SK-N-SH (cell line): ENCODE measurements around the gene LIN9. TPM values are rescaled to one million over a fixed set of nuclear protein-coding genes. Genes with fewer than 3 reads are reported as not detected.

Experiments used
- CTCF ChIA-PET: fragments of 300-600, 350-600 bp; formaldehyde crosslinking; extraction: SDS; loops from one replicate; lab custom pipeline; 2021; lab: Yijun Ruan, JAX
- POLR2A ChIA-PET: fragments of 350-600 bp; sonication (Branson Sonifier 250); formaldehyde crosslinking; extraction: SDS; loops from one replicate; lab custom pipeline; 2020; ENCODE audit warnings: antibody characterized with exemption, inconsistent platforms; lab: Yijun Ruan, JAX
- DNase-seq: peaks from one replicate; pipeline ENCODE4 v3.0.0; 2012
- H2AFZ ChIP-seq: fragments of 200-600 bp; sonication (generic); 2 replicates; pipeline ENCODE4 v1.8.1; 2016; ENCODE audit warnings: antibody characterized with exemption, mild to moderate bottlenecking, low read depth
- H3F3A ChIP-seq: fragments of 200-600 bp; sonication (generic); replicated peaks from 2 replicates; pipeline ENCODE3; 2016; ENCODE audit warnings: antibody characterized with exemption, mild to moderate bottlenecking; ENCODE audit not compliant: insufficient read depth
- H3K27ac ChIP-seq, 2 experiments: fragments of 200-500 bp in 1 of 2; fragments of 200-600 bp in 1 of 2; sonication (Bioruptor generic) in 1 of 2; sonication (generic), shearing (Covaris generic) in 1 of 2; 2 replicates each; pipeline versions ENCODE4 v1.5.1 to v1.6.1; 2014 to 2016; ENCODE audit warnings: low read depth in 2 of 2, inconsistent platforms in 1 of 2, low read length in 1 of 2, mild to moderate bottlenecking in 1 of 2, mixed read lengths in 1 of 2
- H3K27me3 ChIP-seq: fragments of 200-600 bp; sonication (generic), shearing (Covaris generic); 2 replicates; pipeline ENCODE4 v1.6.1; 2016; ENCODE audit warnings: mixed run types; ENCODE audit not compliant: insufficient read depth
- H3K36me3 ChIP-seq, 2 experiments: fragments of 200-500 bp in 1 of 2; fragments of 200-600 bp in 1 of 2; sonication (Bioruptor generic) in 1 of 2; sonication (generic) in 1 of 2; replicated peaks in 1 of 2; 2 replicates each; pipeline versions ENCODE3 to v1.5.1; 2014 to 2016; ENCODE audit warnings: low read length in 1 of 2, mild to moderate bottlenecking in 1 of 2; ENCODE audit not compliant: insufficient read depth in 2 of 2, control insufficient read depth in 1 of 2
- H3K4me1 ChIP-seq, 2 experiments: fragments of 200-500 bp in 1 of 2; fragments of 200-600 bp in 1 of 2; sonication (Bioruptor generic) in 1 of 2; sonication (generic), shearing (Covaris generic) in 1 of 2; 2 replicates each; pipeline versions ENCODE4 v1.5.1 to v1.6.1; 2014 to 2016; ENCODE audit warnings: low read depth in 1 of 2, low read length in 1 of 2, mixed run types in 1 of 2; ENCODE audit not compliant: insufficient read depth in 2 of 2, control insufficient read depth in 1 of 2
- H3K4me2 ChIP-seq: fragments of 200-600 bp; sonication (generic), shearing (Covaris generic); 2 replicates; pipeline ENCODE4 v1.6.1; 2017; ENCODE audit warnings: mixed run types
- H3K4me3 ChIP-seq, 2 experiments: fragments of 200-500 bp in 1 of 2; fragments of 200-600 bp in 1 of 2; sonication (Bioruptor generic) in 1 of 2; sonication (generic), shearing (Covaris generic) in 1 of 2; 2 replicates each; pipeline versions ENCODE4 v1.5.1 to v1.8.1; 2014 to 2016; ENCODE audit warnings: low read depth in 2 of 2, inconsistent platforms in 1 of 2, low read length in 1 of 2, mild to moderate bottlenecking in 1 of 2, mixed read lengths in 1 of 2, moderate library complexity in 1 of 2
- H3K79me2 ChIP-seq: fragments of 200-600 bp; sonication (generic); 2 replicates; pipeline ENCODE4 v1.8.1; 2017; ENCODE audit warnings: mild to moderate bottlenecking; ENCODE audit not compliant: insufficient read depth
- H3K9ac ChIP-seq: fragments of 200-600 bp; sonication (generic); 2 replicates; pipeline ENCODE4 v1.6.1; 2017; ENCODE audit warnings: mixed run types
- H3K9me2 ChIP-seq: fragments of 200-600 bp; sonication (generic); 2 replicates; pipeline ENCODE4 v1.6.1; 2017; ENCODE audit warnings: mixed run types
- H3K9me3 ChIP-seq: fragments of 200-600 bp; sonication (generic); 2 replicates; pipeline ENCODE4 v1.6.1; 2017; ENCODE audit warnings: mixed run types, mild to moderate bottlenecking, moderate library complexity
- H4K20me1 ChIP-seq: fragments of 200-600 bp; sonication (generic); 2 replicates; pipeline ENCODE4 v1.6.1; 2017; ENCODE audit warnings: mild to moderate bottlenecking, mixed run types; ENCODE audit not compliant: insufficient read depth
- CHD2 ChIP-seq: fragments of 150-350 bp; IDR thresholded peaks from 2 replicates; pipeline ENCODE4 v1.6.1; 2018; ENCODE audit warnings: low read length; ENCODE audit not compliant: partially characterized antibody
- CTCF ChIP-seq: fragments of 200-600 bp; sonication (generic); IDR thresholded peaks from 2 replicates; pipeline ENCODE4 v1.6.1; 2017; ENCODE audit warnings: antibody characterized with exemption, mild to moderate bottlenecking, moderate library complexity
- ELF1 ChIP-seq: IDR thresholded peaks from 2 replicates; pipeline ENCODE4 v1.4.0; 2012
- FOSL2 ChIP-seq: IDR thresholded peaks from 2 replicates; pipeline ENCODE4 v1.4.0; 2012; ENCODE audit warnings: low read depth, mild to moderate bottlenecking, moderate library complexity, borderline replicate concordance
- FOXJ3 ChIP-seq: sonication (generic); formaldehyde crosslinking; IDR thresholded peaks from 2 replicates; pipeline ENCODE4 v1.5.1; 2020; ENCODE audit warnings: mild to moderate bottlenecking, missing genetic modification reagents
- IRF3 ChIP-seq: fragments of 150-350 bp; IDR thresholded peaks from 2 replicates; pipeline ENCODE4 v1.6.1; 2016; ENCODE audit warnings: mild to moderate bottlenecking, low read depth, low read length
- JUND ChIP-seq: IDR thresholded peaks from 2 replicates; pipeline ENCODE4 v1.4.0; 2012
- MAX ChIP-seq: IDR thresholded peaks from 2 replicates; pipeline ENCODE4 v1.4.0; 2012; ENCODE audit warnings: low read depth
- MEF2A ChIP-seq: IDR thresholded peaks from 2 replicates; pipeline ENCODE4 v1.4.0; 2012; ENCODE audit warnings: low read depth, borderline replicate concordance
- NFIC ChIP-seq: IDR thresholded peaks from 2 replicates; pipeline ENCODE4 v1.4.0; 2012; ENCODE audit warnings: borderline replicate concordance
- POLR2AphosphoS5 ChIP-seq: IDR thresholded peaks from 2 replicates; pipeline ENCODE4 v1.6.1; 2012; ENCODE audit warnings: low read depth, low read length
- RAD21 ChIP-seq: IDR thresholded peaks from 2 replicates; pipeline ENCODE4 v1.6.1; 2012; ENCODE audit warnings: mild to moderate bottlenecking, low read length
- RFX5 ChIP-seq: IDR thresholded peaks from 2 replicates; pipeline ENCODE4 v1.6.1; 2012; ENCODE audit warnings: mild to moderate bottlenecking, improper control_type of control experiment, low read length
- RXRA ChIP-seq: IDR thresholded peaks from 2 replicates; pipeline ENCODE4 v1.4.0; 2012; ENCODE audit warnings: low read depth, mild to moderate bottlenecking, borderline replicate concordance
- SMC3 ChIP-seq: IDR thresholded peaks from 2 replicates; pipeline ENCODE4 v1.6.1; 2012; ENCODE audit warnings: low read depth, low read length, improper control_type of control experiment
- TAF1 ChIP-seq: IDR thresholded peaks from 2 replicates; pipeline ENCODE4 v1.6.1; 2012; ENCODE audit warnings: low read depth, mild to moderate bottlenecking, low read length, moderate library complexity, borderline replicate concordance
- TCF12 ChIP-seq: IDR thresholded peaks from 2 replicates; pipeline ENCODE4 v1.4.0; 2012
- USF1 ChIP-seq: IDR thresholded peaks from 2 replicates; pipeline ENCODE4 v1.4.0; 2012; ENCODE audit warnings: low read depth, borderline replicate concordance
- ZBTB33 ChIP-seq: IDR thresholded peaks from 2 replicates; pipeline ENCODE4 v1.4.0; 2012; ENCODE audit warnings: low read depth, borderline replicate concordance
- WGBS: methylation state at CpG from one replicate; pipeline ENCODE4 v1.1.6; 2017; ENCODE audit warnings: low lambda C conversion rate; 5-methylcytosine and 5-hydroxymethylcytosine counted together
- polyA plus RNA-seq, 3 experiments: library from polyadenylated mRNA; depleted of rRNA; stranded (reverse); fragments of >200 nt; gene quantifications; 2 replicates each; pipeline ENCODE4 v1.2.3, GENCODE V29; 2012

The LIN9 gene
- polyA plus RNA-seq, 1 of the 3 experiments (the other 2 are of a cell fraction): 1.7 TPM

GRCh38 chr1:226310245-226310540, 1.2 kb upstream of the LIN9 start:
- Histone ChIP-seq H3K4me2 (no peak overlapping the region), H3F3A (peaks cover 3% of the 10 kb centered on the region)
- TF ChIP-seq FOXJ3 (CRISPR knock-in tag) (no peak), CHD2 (no peak), POLR2AphosphoS5 (no peak), NFIC (no peak), ELF1 (no peak), FOSL2 (no peak), TAF1 (no peak), RFX5 (no peak), RXRA (no peak), MAX (no peak), ZBTB33 (no peak), JUND (no peak), RAD21 (no peak), MEF2A (no peak)
- TF ChIP-seq, all 33 proteins: peak for 0
- CTCF ChIA-PET: interaction anchor here (1.1 to 4.0 kb wide), 4 partner anchors 9 to 185 kb away, joined by 3 to 22 read pairs (median 11); no protein-coding TSS in a partner anchor
- WGBS: 96% methylated on average over 5 of the region's 5 CpGs
- peak overlapping the region; percentile 83; the same call in 1 of the 2 replicates for H2AFZ ChIP-seq
- H3K9me2 ChIP-seq: no peaks in the 10 kb centered on the region
- no peaks in the 10 kb centered on the region for H3K9me3 ChIP-seq
- DNase-seq: no peak
- POLR2A ChIA-PET: interaction anchor here (1.5 to 2.0 kb wide), 2 partner anchors 23 to 248 kb away, joined by 5 to 7 read pairs; partner anchors contain the start of gene H3-3A
- H3K36me3 ChIP-seq: no peaks in the 10 kb centered on the region
- no peaks in the 10 kb centered on the region for H3K27me3 ChIP-seq
- peaks cover 34% of the 10 kb centered on the region for H3K79me2 ChIP-seq
- no peaks in the 10 kb centered on the region for H4K20me1 ChIP-seq
- H3K9ac ChIP-seq: no peak overlapping the region
- no peak overlapping the region for H3K4me3 ChIP-seq
- H3K27ac ChIP-seq: no peak overlapping the region
- H3K4me1 ChIP-seq: peaks cover 0 to 8% of the 10 kb centered on the region in 2 experiments; a peak in 3 of 4 replicates

- peak overlapping the region; percentile 62 to 93 for H3K4me3 ChIP-seq
- no peaks in the 10 kb centered on the region for H3K9me2 ChIP-seq
- H4K20me1 ChIP-seq: no peaks in the 10 kb centered on the region
- H2AFZ ChIP-seq: peak overlapping the region; percentile 83
- peaks cover 3% of the 10 kb centered on the region for H3F3A ChIP-seq
- peaks cover 40% of the 10 kb centered on the region for H3K79me2 ChIP-seq
- H3K36me3 ChIP-seq: no peaks in the 10 kb centered on the region
- DNase-seq: no peak
- peak overlapping the region; percentile 99 for H3K4me2 ChIP-seq
- H3K9ac ChIP-seq: peak overlapping the region; percentile 68
- H3K9me3 ChIP-seq: no peaks in the 10 kb centered on the region
- H3K27me3 ChIP-seq: no peaks in the 10 kb centered on the region
- POLR2A ChIA-PET: interaction anchor here (0.6 to 2.0 kb wide), 7 partner anchors 8 to 248 kb away, joined by 3 to 7 read pairs (median 4); partner anchors contain the start of gene H3-3A
- peaks cover 0 to 8% of the 10 kb centered on the region in 2 experiments; a peak in 3 of 4 replicates for H3K4me1 ChIP-seq
- H3K27ac ChIP-seq: peak overlapping the region; percentile 47 to 82
- CTCF ChIA-PET: interaction anchor here (0.8 to 4.0 kb wide), 8 partner anchors 9 to 185 kb away, joined by 3 to 22 read pairs (median 4); no protein-coding TSS in a partner anchor
- WGBS: 32% methylated on average over 19 of the region's 62 CpGs
- TF ChIP-seq USF1 (no peak), IRF3 (no peak), SMC3 (no peak), CTCF (peak; percentile 7; the same call in 1 of the 2 replicates), ZBTB33 (no peak), FOXJ3 (CRISPR knock-in tag) (no peak), POLR2AphosphoS5 (peak; percentile 10), TCF12 (no peak)
Observed at GRCh38 chr1:226309398-226310244, 657 bp upstream of the LIN9 start.
